ENCODE results near the gene BANK1. TPM values are rescaled to one million over a fixed set of nuclear protein-coding genes. Genes with fewer than 3 reads are reported as not detected.

Gene BANK1
- total RNA-seq, 1 donor from 2014 or later: 0.19 TPM

DNA sequence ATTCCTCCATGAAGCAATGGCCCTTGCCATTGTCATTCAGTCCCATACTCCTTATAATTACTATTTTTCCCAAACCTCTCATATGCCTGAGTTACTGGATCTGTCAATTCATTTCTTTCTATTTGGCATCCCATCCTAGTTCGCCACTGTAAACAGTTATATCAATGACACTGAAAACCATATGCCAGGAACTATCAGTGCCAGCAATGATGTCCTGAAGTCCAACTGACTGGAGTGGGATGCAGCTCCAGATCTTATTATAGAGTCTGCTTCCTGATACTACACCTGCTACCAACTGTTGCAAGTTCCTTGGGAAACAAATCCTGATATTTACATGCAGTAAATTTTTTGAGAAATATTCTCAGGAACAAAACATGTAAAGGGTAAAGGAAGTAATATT, 27.0 kb upstream of the BANK1 start:
- Mint-ChIP-seq H3K27ac (no peak overlapping the region), H3K27me3 (ENCODE audit: insufficient read depth, low read depth) (no peaks in the 10 kb centered on the region), H3K9me3 (peaks cover 13% of the 10 kb centered on the region), H3K36me3 (no peaks in the 10 kb centered on the region), H3K4me1 (peaks cover 5% of the 10 kb centered on the region), H3K4me3 (no peak overlapping the region)
- no peak overlapping the region for H3K9ac ChIP-seq
- H4K20me1 ChIP-seq (ENCODE audit: low read depth): no peaks in the 10 kb centered on the region
- H3K4me2 ChIP-seq: no peak overlapping the region
- no peaks in the 10 kb centered on the region for H3K9me3 ChIP-seq (ENCODE audit: low read depth)
- no peaks in the 10 kb centered on the region for H3K27me3 ChIP-seq
- H3K36me3 ChIP-seq: no peaks in the 10 kb centered on the region
- no peak overlapping the region for H2AFZ ChIP-seq (replicated peaks)
- no peak for DNase-seq (ENCODE audit: low spot score)
- H3F3A ChIP-seq (ENCODE audit: low read depth): no peaks in the 10 kb centered on the region
- no peaks in the 10 kb centered on the region for H3K79me2 ChIP-seq (ENCODE audit: low read depth)
- no peak overlapping the region for H3K27ac ChIP-seq
- TF ChIP-seq EZH2phosphoT487 (IDR thresholded peaks at IDR 0.05) (no peak), EZH2 (IDR thresholded peaks at IDR 0.05) (no peak)
- TF ChIP-seq, protein P1, sequence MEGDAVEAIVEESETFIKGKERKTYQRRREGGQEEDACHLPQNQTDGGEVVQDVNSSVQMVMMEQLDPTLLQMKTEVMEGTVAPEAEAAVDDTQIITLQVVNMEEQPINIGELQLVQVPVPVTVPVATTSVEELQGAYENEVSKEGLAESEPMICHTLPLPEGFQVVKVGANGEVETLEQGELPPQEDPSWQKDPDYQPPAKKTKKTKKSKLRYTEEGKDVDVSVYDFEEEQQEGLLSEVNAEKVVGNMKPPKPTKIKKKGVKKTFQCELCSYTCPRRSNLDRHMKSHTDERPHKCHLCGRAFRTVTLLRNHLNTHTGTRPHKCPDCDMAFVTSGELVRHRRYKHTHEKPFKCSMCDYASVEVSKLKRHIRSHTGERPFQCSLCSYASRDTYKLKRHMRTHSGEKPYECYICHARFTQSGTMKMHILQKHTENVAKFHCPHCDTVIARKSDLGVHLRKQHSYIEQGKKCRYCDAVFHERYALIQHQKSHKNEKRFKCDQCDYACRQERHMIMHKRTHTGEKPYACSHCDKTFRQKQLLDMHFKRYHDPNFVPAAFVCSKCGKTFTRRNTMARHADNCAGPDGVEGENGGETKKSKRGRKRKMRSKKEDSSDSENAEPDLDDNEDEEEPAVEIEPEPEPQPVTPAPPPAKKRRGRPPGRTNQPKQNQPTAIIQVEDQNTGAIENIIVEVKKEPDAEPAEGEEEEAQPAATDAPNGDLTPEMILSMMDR (IDR thresholded peaks at IDR 0.05): no peak
- no peaks in the 10 kb centered on the region for H3K4me1 ChIP-seq
- no peak overlapping the region for H3K4me3 ChIP-seq

DNA sequence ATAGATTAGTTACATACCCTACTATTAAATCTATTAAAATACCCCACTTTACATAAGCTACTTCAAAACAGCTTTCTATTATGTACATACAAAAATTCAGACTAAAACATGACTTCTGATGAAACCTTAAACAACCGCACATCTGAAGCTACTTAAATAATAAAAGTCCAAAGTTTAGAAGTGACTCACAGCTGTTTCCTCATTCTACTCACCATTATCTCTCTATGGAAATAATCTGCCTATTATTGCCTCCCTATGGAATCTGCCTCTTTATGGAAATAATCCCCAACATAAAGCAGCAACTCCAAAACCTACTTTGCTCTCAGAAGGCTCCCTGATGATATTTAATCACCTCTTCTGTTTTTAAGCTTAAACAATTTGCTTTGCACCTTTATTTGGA, 15.7 kb upstream of the BANK1 start:
- Histone ChIP-seq H3K27me3 (no peaks in the 10 kb centered on the region), H3K9ac (no peak overlapping the region), H3F3A (ENCODE audit: low read depth) (no peaks in the 10 kb centered on the region), H3K4me1 (no peaks in the 10 kb centered on the region), H2AFZ (replicated peaks) (no peak overlapping the region), H3K27ac (no peak overlapping the region), H3K4me2 (no peak overlapping the region), H3K9me3 (ENCODE audit: low read depth) (no peaks in the 10 kb centered on the region), H3K79me2 (ENCODE audit: low read depth) (no peaks in the 10 kb centered on the region), H3K4me3 (no peak overlapping the region), H4K20me1 (ENCODE audit: low read depth) (no peaks in the 10 kb centered on the region), H3K36me3 (peaks cover 3% of the 10 kb centered on the region)
- no peak overlapping the region for H3K27ac Mint-ChIP-seq
- H3K36me3 Mint-ChIP-seq: no peaks in the 10 kb centered on the region
- peaks cover 3% of the 10 kb centered on the region for H3K4me1 Mint-ChIP-seq
- no peak for DNase-seq (ENCODE audit: low spot score)
- H3K27me3 Mint-ChIP-seq (ENCODE audit: insufficient read depth, low read depth): peaks cover 2% of the 10 kb centered on the region
- H3K4me3 Mint-ChIP-seq: no peak overlapping the region
- TF ChIP-seq EZH2 (IDR thresholded peaks at IDR 0.05): no peak
- H3K9me3 Mint-ChIP-seq: peaks cover 24% of the 10 kb centered on the region

DNA sequence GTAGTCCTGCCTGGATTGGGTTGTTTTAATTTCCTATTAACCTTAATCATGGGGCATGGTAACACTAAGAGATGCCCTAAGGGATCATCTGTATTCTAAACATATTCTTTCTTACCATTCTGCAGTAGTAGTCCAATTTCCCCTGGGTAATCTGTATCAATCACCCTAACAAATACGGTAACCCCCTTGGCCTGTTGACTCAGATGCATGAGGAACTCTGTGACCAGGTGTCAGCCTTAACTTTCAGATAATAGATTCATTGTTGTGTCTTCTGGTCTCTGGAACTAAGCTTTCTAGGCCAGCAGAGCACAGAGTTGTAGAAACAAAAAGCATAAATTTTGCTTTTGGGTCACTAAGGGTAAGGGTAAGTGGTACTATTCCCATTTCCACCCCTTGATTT, 13.1 kb upstream of the BANK1 start:
- peaks cover 2% of the 10 kb centered on the region for H3K27me3 Mint-ChIP-seq (ENCODE audit: insufficient read depth, low read depth)
- Histone ChIP-seq H3K4me3 (no peak overlapping the region), H2AFZ (replicated peaks) (no peak overlapping the region), H3K9ac (no peak overlapping the region), H3K79me2 (ENCODE audit: low read depth) (no peaks in the 10 kb centered on the region), H4K20me1 (ENCODE audit: low read depth) (no peaks in the 10 kb centered on the region), H3K27ac (no peak overlapping the region), H3K9me3 (ENCODE audit: low read depth) (no peaks in the 10 kb centered on the region), H3K4me1 (no peaks in the 10 kb centered on the region), H3K27me3 (no peaks in the 10 kb centered on the region), H3K4me2 (no peak overlapping the region), H3K36me3 (no peaks in the 10 kb centered on the region), H3F3A (ENCODE audit: low read depth) (no peaks in the 10 kb centered on the region)
- H3K27ac Mint-ChIP-seq: no peak overlapping the region
- peaks cover 3% of the 10 kb centered on the region for H3K4me1 Mint-ChIP-seq
- no peak overlapping the region for H3K4me3 Mint-ChIP-seq
- H3K9me3 Mint-ChIP-seq: peaks cover 5% of the 10 kb centered on the region
- DNase-seq (ENCODE audit: low spot score): no peak
- no peaks in the 10 kb centered on the region for H3K36me3 Mint-ChIP-seq
- TF ChIP-seq, protein P1 (IDR thresholded peaks at IDR 0.05): no peak
- TF ChIP-seq EZH2phosphoT487 (IDR thresholded peaks at IDR 0.05) (no peak), EZH2 (IDR thresholded peaks at IDR 0.05) (no peak)

DNA sequence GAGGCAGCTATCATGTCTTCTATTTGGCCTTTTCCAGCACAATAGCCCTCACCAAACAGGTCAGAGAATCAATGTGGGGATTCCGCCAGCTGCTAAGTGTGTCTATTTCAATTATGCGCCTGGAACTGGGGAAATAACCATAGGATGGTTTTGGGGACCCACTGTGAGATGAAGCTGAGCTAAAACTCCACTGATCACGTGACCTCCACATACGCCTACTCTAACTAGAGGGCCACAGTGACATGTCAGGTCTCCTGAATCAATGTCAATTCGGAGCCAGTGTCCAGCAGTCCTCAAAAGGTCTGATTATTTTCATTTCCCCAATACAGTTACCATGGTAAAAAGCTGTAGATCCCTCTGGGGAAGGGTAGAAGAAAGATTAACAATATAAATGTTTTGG, 10.2 kb upstream of the BANK1 start:
- Histone ChIP-seq H3K9me3 (ENCODE audit: low read depth) (no peaks in the 10 kb centered on the region), H3K4me2 (no peak overlapping the region), H3F3A (ENCODE audit: low read depth) (peaks cover 9% of the 10 kb centered on the region), H3K9ac (no peak overlapping the region), H2AFZ (replicated peaks) (no peak overlapping the region), H4K20me1 (ENCODE audit: low read depth) (no peaks in the 10 kb centered on the region), H3K27ac (no peak overlapping the region), H3K36me3 (no peaks in the 10 kb centered on the region), H3K79me2 (ENCODE audit: low read depth) (no peaks in the 10 kb centered on the region), H3K4me3 (no peak overlapping the region), H3K27me3 (no peaks in the 10 kb centered on the region), H3K4me1 (peaks cover 13% of the 10 kb centered on the region)
- Mint-ChIP-seq H3K36me3 (no peaks in the 10 kb centered on the region), H3K4me1 (peaks cover 7% of the 10 kb centered on the region), H3K9me3 (no peaks in the 10 kb centered on the region), H3K27me3 (ENCODE audit: insufficient read depth, low read depth) (no peaks in the 10 kb centered on the region), H3K27ac (no peak overlapping the region), H3K4me3 (no peak overlapping the region)
- no peak for TF ChIP-seq EZH2 (IDR thresholded peaks at IDR 0.05)
- no peak for TF ChIP-seq EZH2phosphoT487 (IDR thresholded peaks at IDR 0.05)
- TF ChIP-seq, protein P1 (IDR thresholded peaks at IDR 0.05): no peak
- no peak for DNase-seq (ENCODE audit: low spot score)
